Measurements from ENCODE around the gene PCSK4. TPM values are rescaled to one million over a fixed set of nuclear protein-coding genes. Genes with fewer than 3 reads are reported as not detected.

Gene PCSK4
- polyA plus RNA-seq, 1 donor (not counting 4 experiments of a cell fraction or from before 2014, with no cell fraction given), result 0.25 TPM

DNA sequence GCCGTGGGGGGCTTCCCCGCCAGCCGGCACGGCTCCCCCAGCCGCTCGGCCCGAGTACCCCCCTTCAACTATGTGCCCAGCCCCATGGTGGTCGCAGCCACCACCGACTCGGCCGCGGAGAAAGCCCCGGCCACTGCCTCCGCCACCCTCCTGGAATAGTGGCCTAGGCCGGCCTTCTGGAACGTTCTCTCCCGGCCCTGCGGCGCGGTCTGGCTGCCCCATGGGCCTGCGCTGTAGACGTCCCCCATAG lies 20.2 kb downstream of the PCSK4 start:
- FAIRE-seq (no peak), DNase-seq (ENCODE audit: low read depth, low spot score) (no peak)
- Histone ChIP-seq H3K36me3 (ENCODE audit: control insufficient read depth in 2 of 2, extremely low read depth in 1 of 2, insufficient read depth in 2 of 2, low read length in 2 of 2) (peaks cover 0 to 5% of the 10 kb centered on the region in 2 experiments), H3K9me1 (ENCODE audit: control insufficient read depth, extremely low read depth, insufficient read depth, low read length) (peaks cover 4% of the 10 kb centered on the region), H4K20me1 (ENCODE audit: control insufficient read depth, extremely low read depth, insufficient read depth, low read length) (peaks cover 12% of the 10 kb centered on the region), H3K9me3 (ENCODE audit: control insufficient read depth, low read depth, low read length) (no peaks in the 10 kb centered on the region), H3K4me3 (ENCODE audit: control insufficient read depth in 2 of 3, extremely low read depth in 1 of 3, insufficient read depth in 2 of 3, low read depth in 1 of 3, low read length in 3 of 3) (peak overlapping the region; percentile 48 to 60 (median 51)), H3K4me1 (ENCODE audit: control insufficient read depth, extremely low read depth, insufficient read depth, low read length) (peaks cover 16% of the 10 kb centered on the region), H3K4me2 (ENCODE audit: control insufficient read depth, extremely low read depth, insufficient read depth, low read depth, low read length) (peak overlapping the region; percentile 70), H3K9ac (ENCODE audit: control insufficient read depth, extremely low read depth, insufficient read depth, low read length) (no peak overlapping the region), H3K27me3 (ENCODE audit: control insufficient read depth, extremely low read depth, insufficient read depth, low read length) (peaks cover 56% of the 10 kb centered on the region), H3K27ac (ENCODE audit: control insufficient read depth, insufficient read depth, low read length) (no peak overlapping the region), H2AFZ (ENCODE audit: control insufficient read depth, low read length) (no peak overlapping the region), H3K79me2 (ENCODE audit: control insufficient read depth, insufficient read depth, low read length) (no peaks in the 10 kb centered on the region)
- dilution Hi-C loops (cut with MboI; ENCODE audit: extremely low pct_ligation_motif_present, low sequenced_read_pairs), result no loop called here
- peak; percentile 83 for TF ChIP-seq EZH2 (IDR thresholded peaks at IDR 0.05; ENCODE audit: low read length)
- TF ChIP-seq, protein P1, sequence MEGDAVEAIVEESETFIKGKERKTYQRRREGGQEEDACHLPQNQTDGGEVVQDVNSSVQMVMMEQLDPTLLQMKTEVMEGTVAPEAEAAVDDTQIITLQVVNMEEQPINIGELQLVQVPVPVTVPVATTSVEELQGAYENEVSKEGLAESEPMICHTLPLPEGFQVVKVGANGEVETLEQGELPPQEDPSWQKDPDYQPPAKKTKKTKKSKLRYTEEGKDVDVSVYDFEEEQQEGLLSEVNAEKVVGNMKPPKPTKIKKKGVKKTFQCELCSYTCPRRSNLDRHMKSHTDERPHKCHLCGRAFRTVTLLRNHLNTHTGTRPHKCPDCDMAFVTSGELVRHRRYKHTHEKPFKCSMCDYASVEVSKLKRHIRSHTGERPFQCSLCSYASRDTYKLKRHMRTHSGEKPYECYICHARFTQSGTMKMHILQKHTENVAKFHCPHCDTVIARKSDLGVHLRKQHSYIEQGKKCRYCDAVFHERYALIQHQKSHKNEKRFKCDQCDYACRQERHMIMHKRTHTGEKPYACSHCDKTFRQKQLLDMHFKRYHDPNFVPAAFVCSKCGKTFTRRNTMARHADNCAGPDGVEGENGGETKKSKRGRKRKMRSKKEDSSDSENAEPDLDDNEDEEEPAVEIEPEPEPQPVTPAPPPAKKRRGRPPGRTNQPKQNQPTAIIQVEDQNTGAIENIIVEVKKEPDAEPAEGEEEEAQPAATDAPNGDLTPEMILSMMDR (optimal IDR thresholded peaks at IDR 0.05 in 1 of 3, IDR thresholded peaks at IDR 0.05 in 1 of 3, conservative IDR thresholded peaks at IDR 0.05 in 1 of 3; ENCODE audit: extremely low read depth in 1 of 3, insufficient read depth in 2 of 3, low read length in 3 of 3), result no peak

DNA sequence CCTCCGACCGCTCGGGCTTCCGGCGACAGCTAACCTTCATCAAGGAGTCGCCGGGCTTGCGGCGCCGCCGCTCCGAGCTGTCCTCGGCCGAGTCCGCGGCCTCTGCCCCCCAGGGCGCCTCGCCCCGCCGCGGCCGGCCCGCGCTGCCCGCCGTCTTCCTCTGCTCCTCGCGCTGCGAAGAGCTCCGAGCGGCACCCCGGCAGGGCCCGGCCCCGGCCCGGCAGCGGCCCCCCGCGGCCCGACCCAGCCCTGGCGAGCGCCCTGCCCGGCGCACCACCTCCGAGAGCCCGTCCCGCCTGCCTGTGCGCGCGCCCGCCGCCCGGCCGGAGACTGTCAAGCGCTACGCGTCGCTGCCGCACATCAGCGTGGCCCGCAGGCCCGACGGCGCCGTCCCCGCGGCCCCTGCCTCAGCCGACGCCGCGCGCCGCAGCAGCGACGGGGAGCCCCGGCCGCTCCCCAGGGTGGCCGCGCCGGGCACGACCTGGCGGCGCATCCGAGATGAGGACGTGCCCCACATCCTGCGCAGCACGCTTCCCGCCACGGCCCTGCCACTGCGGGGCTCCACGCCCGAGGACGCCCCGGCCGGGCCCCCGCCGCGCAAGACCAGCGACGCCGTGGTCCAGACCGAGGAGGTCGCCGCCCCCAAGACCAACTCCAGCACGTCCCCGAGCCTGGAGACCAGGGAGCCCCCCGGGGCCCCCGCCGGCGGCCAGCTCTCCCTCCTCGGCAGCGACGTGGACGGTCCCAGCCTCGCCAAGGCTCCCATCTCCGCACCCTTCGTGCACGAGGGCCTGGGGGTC lies 20.7 kb downstream of the PCSK4 start:
- Histone ChIP-seq H3K4me1 (ENCODE audit: control insufficient read depth, extremely low read depth, insufficient read depth, low read length) (peaks cover 16% of the 10 kb centered on the region), H3K79me2 (ENCODE audit: control insufficient read depth, insufficient read depth, low read length) (no peaks in the 10 kb centered on the region), H2AFZ (ENCODE audit: control insufficient read depth, low read length) (no peak overlapping the region), H3K4me3 (ENCODE audit: control insufficient read depth in 2 of 3, extremely low read depth in 1 of 3, insufficient read depth in 2 of 3, low read depth in 1 of 3, low read length in 3 of 3) (peak overlapping the region in 2 of 3 experiments; percentile 27 to 48), H3K4me2 (ENCODE audit: control insufficient read depth, extremely low read depth, insufficient read depth, low read depth, low read length) (peak overlapping the region; percentile 70), H3K9me3 (ENCODE audit: control insufficient read depth, low read depth, low read length) (no peaks in the 10 kb centered on the region), H3K27me3 (ENCODE audit: control insufficient read depth, extremely low read depth, insufficient read depth, low read length) (peaks cover 61% of the 10 kb centered on the region), H3K9me1 (ENCODE audit: control insufficient read depth, extremely low read depth, insufficient read depth, low read length) (peaks cover 4% of the 10 kb centered on the region), H4K20me1 (ENCODE audit: control insufficient read depth, extremely low read depth, insufficient read depth, low read length) (peaks cover 12% of the 10 kb centered on the region), H3K27ac (ENCODE audit: control insufficient read depth, insufficient read depth, low read length) (no peak overlapping the region), H3K9ac (ENCODE audit: control insufficient read depth, extremely low read depth, insufficient read depth, low read length) (no peak overlapping the region), H3K36me3 (ENCODE audit: control insufficient read depth in 2 of 2, extremely low read depth in 1 of 2, insufficient read depth in 2 of 2, low read length in 2 of 2) (peaks cover 0 to 1% of the 10 kb centered on the region in 2 experiments)
- TF ChIP-seq, protein P1 (optimal IDR thresholded peaks at IDR 0.05 in 1 of 3, IDR thresholded peaks at IDR 0.05 in 1 of 3, conservative IDR thresholded peaks at IDR 0.05 in 1 of 3; ENCODE audit: extremely low read depth in 1 of 3, insufficient read depth in 2 of 3, low read length in 3 of 3), result no peak
- no peak for TF ChIP-seq EZH2 (IDR thresholded peaks at IDR 0.05; ENCODE audit: low read length)
- DNase-seq (ENCODE audit: low read depth, low spot score) (no peak), FAIRE-seq (no peak)
- dilution Hi-C loops (cut with MboI; ENCODE audit: extremely low pct_ligation_motif_present, low sequenced_read_pairs), result no loop called here
